Karpas-422 (cell line): Measurements from ENCODE around the gene GLS. TPM values are rescaled to one million over a fixed set of nuclear protein-coding genes. Genes with fewer than 3 reads are reported as not detected.

Experiments used
- DNase-seq: peaks from one replicate; pipeline ENCODE4 v3.0.0-alpha.2; 2015
- H2AFZ ChIP-seq: fragments of 200-600 bp; sonication (generic); 2 replicates; pipeline ENCODE4 v1.6.1; 2014; ENCODE audit warnings: antibody characterized with exemption, low read length, mixed read lengths
- H3K27ac ChIP-seq: fragments of 200-600 bp; sonication (generic); 2 replicates; pipeline ENCODE4 v1.5.1; 2014; ENCODE audit warnings: mild to moderate bottlenecking, low read length, moderate library complexity
- H3K27me3 ChIP-seq: fragments of 200-600 bp; sonication (generic); 2 replicates; pipeline ENCODE4 v1.6.1; 2014; ENCODE audit warnings: low read length, mixed read lengths
- H3K36me3 ChIP-seq: fragments of 200-600 bp; sonication (generic); 2 replicates; pipeline ENCODE4 v1.6.1; 2014; ENCODE audit warnings: low read length, mixed read lengths; ENCODE audit not compliant: insufficient read depth
- H3K4me1 ChIP-seq: fragments of 200-600 bp; sonication (generic); 2 replicates; pipeline ENCODE4 v1.6.1; 2014; ENCODE audit warnings: mild to moderate bottlenecking, low read length, mixed read lengths
- H3K4me2 ChIP-seq: fragments of 200-600 bp; sonication (generic); 2 replicates; pipeline ENCODE4 v1.6.1; 2014; ENCODE audit warnings: low read length, low read depth, mild to moderate bottlenecking; ENCODE audit not compliant: poor library complexity, severe bottlenecking
- H3K4me3 ChIP-seq: fragments of 200-600 bp; sonication (generic); 2 replicates; pipeline ENCODE4 v1.5.1; 2014; ENCODE audit warnings: mild to moderate bottlenecking, antibody characterized with exemption, low read length, mixed read lengths
- H3K79me2 ChIP-seq: fragments of 200-600 bp; sonication (generic); 2 replicates; pipeline ENCODE4 v1.6.1; 2014; ENCODE audit warnings: mild to moderate bottlenecking, low read length, mixed read lengths
- H3K9ac ChIP-seq: fragments of 200-600 bp; sonication (generic); 2 replicates; pipeline ENCODE4 v1.6.0; 2014; ENCODE audit warnings: low read length
- H3K9me2 ChIP-seq: fragments of 200-600 bp; sonication (generic), shearing (Covaris generic); replicated peaks from 2 replicates; pipeline ENCODE4 v1.6.0; 2014; ENCODE audit warnings: mild to moderate bottlenecking, low read length, moderate library complexity; ENCODE audit not compliant: insufficient read depth
- H3K9me3 ChIP-seq: fragments of 300-700, 200-600 bp; sonication (generic); 2 replicates; pipeline ENCODE4 v1.6.1; 2014; ENCODE audit warnings: low read length, mixed read lengths
- H4K20me1 ChIP-seq: fragments of 200-600 bp; sonication (generic); 2 replicates; pipeline ENCODE4 v1.6.1; 2014; ENCODE audit warnings: mild to moderate bottlenecking, antibody characterized with exemption, low read length, low read depth; ENCODE audit not compliant: insufficient read depth
- total RNA-seq: library from RNA; depleted of rRNA; stranded (reverse); fragments of >200 nt; shearing (Covaris generic); gene quantifications from 2 replicates; pipeline ENCODE4 v1.2.3, GENCODE V29; 2014; ENCODE audit warnings: low replicate concordance

GLS gene
- total RNA-seq, 1 experiment from 2014 or later = 283 TPM

GRCh38 chr2:190932514-190932913 is 51.9 kb downstream of the GLS start:
- H3K9ac ChIP-seq = no peak overlapping the region
- H3K27me3 ChIP-seq = no peaks in the 10 kb centered on the region
- H3K4me2 ChIP-seq = no peak overlapping the region
- H3K9me3 ChIP-seq = no peaks in the 10 kb centered on the region
- H4K20me1 ChIP-seq = no peaks in the 10 kb centered on the region
- H3K36me3 ChIP-seq = peaks cover 63% of the 10 kb centered on the region
- no peaks in the 10 kb centered on the region for H3K9me2 ChIP-seq
- peaks cover 3% of the 10 kb centered on the region; the same call in 1 of the 2 replicates for H3K4me1 ChIP-seq
- H3K79me2 ChIP-seq = peaks cover 50% of the 10 kb centered on the region
- no peak overlapping the region for H3K27ac ChIP-seq
- H3K4me3 ChIP-seq = no peak overlapping the region
- no peak for DNase-seq
- no peak overlapping the region for H2AFZ ChIP-seq

GRCh38 chr2:190933361-190933760 is 52.7 kb downstream of the GLS start:
- no peak overlapping the region for H3K9ac ChIP-seq
- H3K9me2 ChIP-seq = no peaks in the 10 kb centered on the region
- DNase-seq = no peak
- peaks cover 59% of the 10 kb centered on the region for H3K36me3 ChIP-seq
- H3K4me3 ChIP-seq = no peak overlapping the region
- H4K20me1 ChIP-seq = no peaks in the 10 kb centered on the region
- H3K4me2 ChIP-seq = no peak overlapping the region
- H3K79me2 ChIP-seq = peaks cover 46% of the 10 kb centered on the region
- no peak overlapping the region for H2AFZ ChIP-seq
- H3K27ac ChIP-seq = no peak overlapping the region
- H3K4me1 ChIP-seq = peaks cover 3% of the 10 kb centered on the region; the same call in 1 of the 2 replicates
- no peaks in the 10 kb centered on the region for H3K9me3 ChIP-seq
- no peaks in the 10 kb centered on the region for H3K27me3 ChIP-seq

GRCh38 chr2:190935054-190935453 is 54.4 kb downstream of the GLS start:
- no peak overlapping the region for H2AFZ ChIP-seq
- no peaks in the 10 kb centered on the region for H3K9me3 ChIP-seq
- peaks cover 3% of the 10 kb centered on the region; the same call in 1 of the 2 replicates for H3K4me1 ChIP-seq
- H4K20me1 ChIP-seq = no peaks in the 10 kb centered on the region
- no peak overlapping the region for H3K4me3 ChIP-seq
- H3K9ac ChIP-seq = no peak overlapping the region
- peaks cover 45% of the 10 kb centered on the region for H3K79me2 ChIP-seq
- H3K27ac ChIP-seq = no peak overlapping the region
- no peak for DNase-seq
- no peaks in the 10 kb centered on the region for H3K9me2 ChIP-seq
- no peaks in the 10 kb centered on the region for H3K27me3 ChIP-seq
- H3K36me3 ChIP-seq = peaks cover 59% of the 10 kb centered on the region
- no peak overlapping the region for H3K4me2 ChIP-seq

- no peak overlapping the region for H3K27ac ChIP-seq
- H3K9ac ChIP-seq = no peak overlapping the region
- H3K27me3 ChIP-seq = no peaks in the 10 kb centered on the region
- H3K79me2 ChIP-seq = peaks cover 29% of the 10 kb centered on the region
- H3K4me1 ChIP-seq = peaks cover 3% of the 10 kb centered on the region; the same call in 1 of the 2 replicates
- no peak overlapping the region for H3K4me2 ChIP-seq
- H3K36me3 ChIP-seq = peaks cover 46% of the 10 kb centered on the region; the same call in 1 of the 2 replicates
- no peaks in the 10 kb centered on the region for H3K9me3 ChIP-seq
- H3K4me3 ChIP-seq = no peak overlapping the region
- DNase-seq = no peak
- no peaks in the 10 kb centered on the region for H3K9me2 ChIP-seq
- H2AFZ ChIP-seq = no peak overlapping the region
- no peaks in the 10 kb centered on the region for H4K20me1 ChIP-seq
These were observed 58.2 kb downstream of the GLS start for GRCh38 chr2:190938771-190939335.

- H3K4me1 ChIP-seq = no peaks in the 10 kb centered on the region; the same call in 1 of the 2 replicates
- no peaks in the 10 kb centered on the region for H3K9me3 ChIP-seq
- H3K79me2 ChIP-seq = peaks cover 15% of the 10 kb centered on the region
- no peak overlapping the region for H3K9ac ChIP-seq
- H3K9me2 ChIP-seq = no peaks in the 10 kb centered on the region
- H3K4me2 ChIP-seq = no peak overlapping the region
- no peaks in the 10 kb centered on the region for H4K20me1 ChIP-seq
- H2AFZ ChIP-seq = no peak overlapping the region
- no peaks in the 10 kb centered on the region for H3K27me3 ChIP-seq
- H3K36me3 ChIP-seq = peaks cover 34% of the 10 kb centered on the region; the same call in 1 of the 2 replicates
- no peak overlapping the region for H3K4me3 ChIP-seq
- no peak overlapping the region for H3K27ac ChIP-seq
- DNase-seq = no peak
These were observed 59.8 kb downstream of the GLS start for GRCh38 chr2:190940454-190940853.

GRCh38 chr2:190941571-190941970 is 61.0 kb downstream of the GLS start:
- H3K79me2 ChIP-seq = peaks cover 4% of the 10 kb centered on the region

GRCh38 chr2:190942697-190943096 is 62.1 kb downstream of the GLS start:
- no peak overlapping the region for H3K27ac ChIP-seq
- no peak for DNase-seq
- no peak overlapping the region for H3K4me2 ChIP-seq
- peaks cover 14% of the 10 kb centered on the region; the same call in 1 of the 2 replicates for H3K36me3 ChIP-seq
- no peaks in the 10 kb centered on the region for H3K79me2 ChIP-seq
- no peak overlapping the region for H3K9ac ChIP-seq
- H3K27me3 ChIP-seq = no peaks in the 10 kb centered on the region
- no peak overlapping the region for H2AFZ ChIP-seq
- no peak overlapping the region for H3K4me3 ChIP-seq
- H3K9me2 ChIP-seq = no peaks in the 10 kb centered on the region
- H4K20me1 ChIP-seq = no peaks in the 10 kb centered on the region
- H3K9me3 ChIP-seq = no peaks in the 10 kb centered on the region
- H3K4me1 ChIP-seq = no peaks in the 10 kb centered on the region

More at GRCh38 chr2:190941571-190941970, 61.0 kb downstream of the GLS start:
- H3K9me2 ChIP-seq = no peaks in the 10 kb centered on the region
- no peaks in the 10 kb centered on the region for H3K4me1 ChIP-seq
- peaks cover 23% of the 10 kb centered on the region; the same call in 1 of the 2 replicates for H3K36me3 ChIP-seq
- no peak overlapping the region for H3K4me2 ChIP-seq
- H3K27ac ChIP-seq = no peak overlapping the region
- H4K20me1 ChIP-seq = no peaks in the 10 kb centered on the region
- H3K9me3 ChIP-seq = no peaks in the 10 kb centered on the region
- H3K4me3 ChIP-seq = no peak overlapping the region
- no peak overlapping the region for H2AFZ ChIP-seq
- DNase-seq = no peak
- H3K9ac ChIP-seq = no peak overlapping the region
- H3K27me3 ChIP-seq = no peaks in the 10 kb centered on the region

GRCh38 chr2:190943706-190944105 is 63.1 kb downstream of the GLS start:
- Histone ChIP-seq H3K4me2 (no peak overlapping the region), H3K9me3 (no peaks in the 10 kb centered on the region), H3K27ac (no peak overlapping the region)

More at GRCh38 chr2:190943706-190944105, 63.1 kb downstream of the GLS start:
- H3K9ac ChIP-seq = no peak overlapping the region
- no peaks in the 10 kb centered on the region for H4K20me1 ChIP-seq
- no peak overlapping the region for H3K4me3 ChIP-seq
- no peaks in the 10 kb centered on the region for H3K27me3 ChIP-seq
- no peak for DNase-seq
- no peak overlapping the region for H2AFZ ChIP-seq
- H3K79me2 ChIP-seq = no peaks in the 10 kb centered on the region
- H3K9me2 ChIP-seq = no peaks in the 10 kb centered on the region
- H3K36me3 ChIP-seq = peaks cover 14% of the 10 kb centered on the region; the same call in 1 of the 2 replicates
- H3K4me1 ChIP-seq = no peaks in the 10 kb centered on the region
